Osteocyte (in vitro differentiated cells): ENCODE measurements around the gene SYCP2. TPM values are rescaled to one million over a fixed set of nuclear protein-coding genes. Genes with fewer than 3 reads are reported as not detected.

Source experiments
- DNase-seq: peaks from one replicate; pipeline ENCODE4 v3.0.0; 2021; ENCODE audit warnings: mixed read lengths; ENCODE audit not compliant: unreplicated experiment; ENCODE audit errors: extremely low spot score
- H3K27ac Mint-ChIP-seq: one replicate; pipeline ENCODE4 v1.8.0; 2021; ENCODE audit warnings: mild to moderate bottlenecking, mixed read lengths; ENCODE audit not compliant: unreplicated experiment
- H3K27me3 Mint-ChIP-seq: one replicate; pipeline ENCODE4 v1.8.0; 2021; ENCODE audit warnings: mixed read lengths; ENCODE audit not compliant: unreplicated experiment
- H3K36me3 Mint-ChIP-seq: one replicate; pipeline ENCODE4 v1.8.0; 2021; ENCODE audit warnings: mixed read lengths; ENCODE audit not compliant: unreplicated experiment
- H3K4me1 Mint-ChIP-seq: one replicate; pipeline ENCODE4 v1.8.0; 2021; ENCODE audit warnings: mixed read lengths; ENCODE audit not compliant: unreplicated experiment
- H3K4me3 Mint-ChIP-seq: one replicate; pipeline ENCODE4 v1.8.0; 2021; ENCODE audit warnings: mild to moderate bottlenecking, moderate library complexity, mixed read lengths; ENCODE audit not compliant: unreplicated experiment
- H3K9me3 Mint-ChIP-seq: one replicate; pipeline ENCODE4 v1.8.0; 2021; ENCODE audit warnings: mixed read lengths; ENCODE audit not compliant: unreplicated experiment
- total RNA-seq: library from RNA; stranded (reverse); gene quantifications from 2 replicates; pipeline ENCODE4 v1.2.1, GENCODE V29; 2021
- TF ChIP-seq, protein P1 (sequence below): fragments of 200-600 bp; sonication (generic); IDR thresholded peaks from 2 replicates; pipeline ENCODE4 v1.5.0; 2021; ENCODE audit warnings: antibody characterized with exemption, mild to moderate bottlenecking, moderate library complexity

SYCP2 gene
- total RNA-seq, 1 donor from 2014 or later = 2.1 TPM

- Mint-ChIP-seq H3K9me3 (no peaks in the 10 kb centered on the region), H3K36me3 (peaks cover 3% of the 10 kb centered on the region), H3K4me3 (no peak overlapping the region), H3K27me3 (no peaks in the 10 kb centered on the region), H3K27ac (no peak overlapping the region), H3K4me1 (peaks cover 27% of the 10 kb centered on the region)
- DNase-seq = no peak
- TF ChIP-seq, protein P1, sequence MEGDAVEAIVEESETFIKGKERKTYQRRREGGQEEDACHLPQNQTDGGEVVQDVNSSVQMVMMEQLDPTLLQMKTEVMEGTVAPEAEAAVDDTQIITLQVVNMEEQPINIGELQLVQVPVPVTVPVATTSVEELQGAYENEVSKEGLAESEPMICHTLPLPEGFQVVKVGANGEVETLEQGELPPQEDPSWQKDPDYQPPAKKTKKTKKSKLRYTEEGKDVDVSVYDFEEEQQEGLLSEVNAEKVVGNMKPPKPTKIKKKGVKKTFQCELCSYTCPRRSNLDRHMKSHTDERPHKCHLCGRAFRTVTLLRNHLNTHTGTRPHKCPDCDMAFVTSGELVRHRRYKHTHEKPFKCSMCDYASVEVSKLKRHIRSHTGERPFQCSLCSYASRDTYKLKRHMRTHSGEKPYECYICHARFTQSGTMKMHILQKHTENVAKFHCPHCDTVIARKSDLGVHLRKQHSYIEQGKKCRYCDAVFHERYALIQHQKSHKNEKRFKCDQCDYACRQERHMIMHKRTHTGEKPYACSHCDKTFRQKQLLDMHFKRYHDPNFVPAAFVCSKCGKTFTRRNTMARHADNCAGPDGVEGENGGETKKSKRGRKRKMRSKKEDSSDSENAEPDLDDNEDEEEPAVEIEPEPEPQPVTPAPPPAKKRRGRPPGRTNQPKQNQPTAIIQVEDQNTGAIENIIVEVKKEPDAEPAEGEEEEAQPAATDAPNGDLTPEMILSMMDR = no peak
Observed at GRCh38 chr20:59949911-59950310, 16.5 kb upstream of the SYCP2 start.

- H3K36me3 Mint-ChIP-seq = peaks cover 11% of the 10 kb centered on the region
- no peaks in the 10 kb centered on the region for H3K27me3 Mint-ChIP-seq
- TF ChIP-seq, protein P1 = peak; percentile 73
- no peaks in the 10 kb centered on the region for H3K9me3 Mint-ChIP-seq
- no peak overlapping the region for H3K4me3 Mint-ChIP-seq
- H3K4me1 Mint-ChIP-seq = peaks cover 36% of the 10 kb centered on the region
- H3K27ac Mint-ChIP-seq = no peak overlapping the region
- no peak for DNase-seq
Observed at GRCh38 chr20:59948828-59949720, 15.6 kb upstream of the SYCP2 start.

- Mint-ChIP-seq H3K27ac (no peak overlapping the region), H3K36me3 (peaks cover 11% of the 10 kb centered on the region), H3K4me1 (peaks cover 41% of the 10 kb centered on the region), H3K27me3 (no peaks in the 10 kb centered on the region), H3K4me3 (no peak overlapping the region), H3K9me3 (no peaks in the 10 kb centered on the region)
- TF ChIP-seq, protein P1 = no peak
- no peak for DNase-seq
Observed at GRCh38 chr20:59948212-59948611, 14.8 kb upstream of the SYCP2 start.

GRCh38 chr20:59947376-59947775 is 13.9 kb upstream of the SYCP2 start:
- H3K27ac Mint-ChIP-seq = no peak overlapping the region
- DNase-seq = no peak
- no peak overlapping the region for H3K4me3 Mint-ChIP-seq
- TF ChIP-seq, protein P1 = no peak
- no peaks in the 10 kb centered on the region for H3K27me3 Mint-ChIP-seq
- H3K9me3 Mint-ChIP-seq = no peaks in the 10 kb centered on the region
- peaks cover 41% of the 10 kb centered on the region for H3K4me1 Mint-ChIP-seq
- H3K36me3 Mint-ChIP-seq = peaks cover 11% of the 10 kb centered on the region

- Mint-ChIP-seq H3K27me3 (no peaks in the 10 kb centered on the region), H3K36me3 (peaks cover 11% of the 10 kb centered on the region), H3K4me1 (peaks cover 51% of the 10 kb centered on the region), H3K4me3 (peak overlapping the region; percentile 20), H3K27ac (peak overlapping the region; percentile 78), H3K9me3 (no peaks in the 10 kb centered on the region)
- DNase-seq = no peak
- TF ChIP-seq, protein P1 = no peak
Observed at GRCh38 chr20:59945731-59946130, 12.3 kb upstream of the SYCP2 start.
